NCI-H526 treated with DMSO at 0.1 percent for 48 hours (cell line): ENCODE measurements around the gene PSMC4.
A peak's percentile ranks its signal among the peaks of the same experiment; 100 is the strongest.
"Not testable (repeated sequence)": the region's sequence is repeated elsewhere in the genome, so short reads cannot be mapped to it uniquely, and the experiment has no call there.

Source experiments
- DNase-seq: peaks from one replicate; lab custom pipeline; 2025; lab: John Stamatoyannopoulos, UW

The PSMC4 gene

GRCh38 chr19:39946532-39946931 is 24.4 kb upstream of the PSMC4 start:
- DNase-seq, result no peak

- no peak for DNase-seq
Measured at GRCh38 chr19:39949026-39949747, 21.8 kb upstream of the PSMC4 start.

GRCh38 chr19:39951065-39951650 is 19.8 kb upstream of the PSMC4 start:
- no peak for DNase-seq

GRCh38 chr19:39951686-39952085 is 19.3 kb upstream of the PSMC4 start:
- DNase-seq, result no peak

GRCh38 chr19:39953915-39954314 is 17.1 kb upstream of the PSMC4 start:
- no peak for DNase-seq

- not testable (repeated sequence) for DNase-seq
Measured at GRCh38 chr19:39957886-39958285, 13.1 kb upstream of the PSMC4 start.

GRCh38 chr19:39958942-39959341 is 12.0 kb upstream of the PSMC4 start:
- not testable (repeated sequence) for DNase-seq

- not testable (repeated sequence) for DNase-seq
Measured at GRCh38 chr19:39959407-39959806, 11.6 kb upstream of the PSMC4 start.

- DNase-seq, result no peak
Measured at GRCh38 chr19:39963898-39964297, 7.1 kb upstream of the PSMC4 start.

GRCh38 chr19:39966617-39967016 is 4.3 kb upstream of the PSMC4 start:
- no peak for DNase-seq

GRCh38 chr19:39967561-39967960 is 3.4 kb upstream of the PSMC4 start:
- DNase-seq, result no peak

GRCh38 chr19:39968789-39969188 is 2.2 kb upstream of the PSMC4 start:
- no peak for DNase-seq

- no peak for DNase-seq
Measured at GRCh38 chr19:39969266-39969665, 1.7 kb upstream of the PSMC4 start.

GRCh38 chr19:39969681-39970424 is 1.1 kb upstream of the PSMC4 start:
- DNase-seq, result no peak

GRCh38 chr19:39970425-39970674 is 615 bp upstream of the PSMC4 start:
- peak; percentile 71 for DNase-seq

- no peak for DNase-seq
Measured at GRCh38 chr19:39971380-39972035, 543 bp downstream of the PSMC4 start.

GRCh38 chr19:39974377-39975155 is 3.6 kb downstream of the PSMC4 start:
- DNase-seq, result no peak

- no peak for DNase-seq
Measured at GRCh38 chr19:39982883-39983282, 11.9 kb downstream of the PSMC4 start.

- no peak for DNase-seq
Measured at GRCh38 chr19:39983695-39984300, 12.8 kb downstream of the PSMC4 start.

- no peak for DNase-seq
Measured at GRCh38 chr19:39986643-39987042, 15.7 kb downstream of the PSMC4 start.

GRCh38 chr19:39987167-39987566 is 16.2 kb downstream of the PSMC4 start:
- no peak for DNase-seq

GRCh38 chr19:39987596-39987995 is 16.6 kb downstream of the PSMC4 start:
- no peak for DNase-seq
